ENCODE data around the gene MDC1.

The MDC1 gene

DNA sequence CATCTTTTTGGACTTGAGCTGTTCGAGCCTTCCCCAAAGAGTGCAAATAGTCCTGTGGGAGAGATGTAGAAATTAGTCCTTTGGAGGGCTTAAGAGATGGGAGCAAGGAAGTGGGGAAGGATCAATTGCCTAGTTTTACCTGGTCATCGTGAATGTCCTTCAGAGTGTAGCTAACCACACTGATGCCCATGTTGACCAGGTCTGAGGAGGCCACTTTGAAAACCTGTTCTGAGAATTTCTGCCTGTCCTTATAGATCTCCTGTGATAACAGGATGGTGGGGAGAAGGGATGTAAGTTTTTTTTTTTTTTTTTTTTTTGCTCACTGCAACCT, 23.4 kb upstream of the MDC1 start:
- no peak overlapping the region for H3K4me3 ChIP-seq (ENCODE audit: control insufficient read depth, low read depth, low read length)
- no peak for DNase-seq (ENCODE audit: low read depth)
- TF ChIP-seq, protein P1, sequence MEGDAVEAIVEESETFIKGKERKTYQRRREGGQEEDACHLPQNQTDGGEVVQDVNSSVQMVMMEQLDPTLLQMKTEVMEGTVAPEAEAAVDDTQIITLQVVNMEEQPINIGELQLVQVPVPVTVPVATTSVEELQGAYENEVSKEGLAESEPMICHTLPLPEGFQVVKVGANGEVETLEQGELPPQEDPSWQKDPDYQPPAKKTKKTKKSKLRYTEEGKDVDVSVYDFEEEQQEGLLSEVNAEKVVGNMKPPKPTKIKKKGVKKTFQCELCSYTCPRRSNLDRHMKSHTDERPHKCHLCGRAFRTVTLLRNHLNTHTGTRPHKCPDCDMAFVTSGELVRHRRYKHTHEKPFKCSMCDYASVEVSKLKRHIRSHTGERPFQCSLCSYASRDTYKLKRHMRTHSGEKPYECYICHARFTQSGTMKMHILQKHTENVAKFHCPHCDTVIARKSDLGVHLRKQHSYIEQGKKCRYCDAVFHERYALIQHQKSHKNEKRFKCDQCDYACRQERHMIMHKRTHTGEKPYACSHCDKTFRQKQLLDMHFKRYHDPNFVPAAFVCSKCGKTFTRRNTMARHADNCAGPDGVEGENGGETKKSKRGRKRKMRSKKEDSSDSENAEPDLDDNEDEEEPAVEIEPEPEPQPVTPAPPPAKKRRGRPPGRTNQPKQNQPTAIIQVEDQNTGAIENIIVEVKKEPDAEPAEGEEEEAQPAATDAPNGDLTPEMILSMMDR (conservative IDR thresholded peaks at IDR 0.05; ENCODE audit: control insufficient read depth, insufficient read depth, low read depth, low read length), result no peak

DNA sequence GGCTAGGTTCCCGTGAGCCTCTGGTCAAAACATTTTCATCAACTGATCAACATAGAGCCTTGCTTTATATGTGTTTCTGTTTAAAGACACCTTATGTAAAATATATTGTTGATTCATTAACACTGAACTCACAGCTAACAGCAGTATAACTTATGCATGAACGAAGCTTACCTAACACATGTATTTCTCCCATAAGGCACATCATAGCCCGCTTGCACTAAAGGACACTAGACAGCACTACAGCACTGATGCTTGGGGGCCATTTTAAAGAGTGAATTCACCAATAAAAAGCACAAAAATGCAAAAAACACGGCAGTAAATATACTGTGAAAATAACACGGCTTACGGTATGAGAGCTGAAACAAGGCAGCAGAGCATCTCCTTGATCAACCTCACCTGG, 21.5 kb upstream of the MDC1 start:
- H3K4me3 ChIP-seq (ENCODE audit: control insufficient read depth, low read depth, low read length), result no peak overlapping the region
- DNase-seq (ENCODE audit: low read depth), result no peak
- TF ChIP-seq, protein P1 (conservative IDR thresholded peaks at IDR 0.05; ENCODE audit: control insufficient read depth, insufficient read depth, low read depth, low read length), result no peak

DNA sequence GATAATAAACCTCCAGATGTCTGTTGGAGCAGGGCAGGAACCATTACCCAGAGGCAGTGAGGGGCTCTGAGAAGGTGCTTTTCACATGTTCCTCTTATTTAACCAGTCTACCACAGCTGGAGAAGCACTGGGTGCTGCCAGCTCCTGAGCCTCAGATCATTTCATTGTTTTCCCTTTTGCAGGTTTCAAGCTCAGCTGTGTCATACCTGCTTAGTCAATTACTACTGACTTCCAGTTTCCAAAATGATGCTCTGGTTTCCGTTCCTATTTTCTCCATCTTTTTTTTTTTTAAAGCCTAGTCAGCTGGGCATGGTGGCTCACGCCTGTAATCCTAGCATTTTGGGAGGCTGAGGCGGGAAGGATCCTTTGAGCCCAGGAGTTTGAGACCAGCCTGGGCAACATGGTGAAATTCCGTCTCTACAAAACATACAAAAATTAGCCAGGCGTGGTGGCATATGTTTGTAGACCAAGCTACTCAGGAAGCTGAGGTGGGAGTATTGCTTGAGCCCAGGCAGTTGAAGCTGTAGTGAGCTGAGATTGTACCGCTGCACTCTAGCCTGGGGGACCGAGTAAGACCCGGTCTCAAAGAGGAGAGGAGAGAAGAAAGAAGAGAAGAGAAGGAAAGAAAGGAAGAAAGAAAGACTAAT, 18.7 kb upstream of the MDC1 start:
- no peak overlapping the region for H3K4me3 ChIP-seq (ENCODE audit: control insufficient read depth, low read depth, low read length)
- DNase-seq (ENCODE audit: low read depth), result no peak
- TF ChIP-seq, protein P1 (conservative IDR thresholded peaks at IDR 0.05; ENCODE audit: control insufficient read depth, insufficient read depth, low read depth, low read length), result no peak

DNA sequence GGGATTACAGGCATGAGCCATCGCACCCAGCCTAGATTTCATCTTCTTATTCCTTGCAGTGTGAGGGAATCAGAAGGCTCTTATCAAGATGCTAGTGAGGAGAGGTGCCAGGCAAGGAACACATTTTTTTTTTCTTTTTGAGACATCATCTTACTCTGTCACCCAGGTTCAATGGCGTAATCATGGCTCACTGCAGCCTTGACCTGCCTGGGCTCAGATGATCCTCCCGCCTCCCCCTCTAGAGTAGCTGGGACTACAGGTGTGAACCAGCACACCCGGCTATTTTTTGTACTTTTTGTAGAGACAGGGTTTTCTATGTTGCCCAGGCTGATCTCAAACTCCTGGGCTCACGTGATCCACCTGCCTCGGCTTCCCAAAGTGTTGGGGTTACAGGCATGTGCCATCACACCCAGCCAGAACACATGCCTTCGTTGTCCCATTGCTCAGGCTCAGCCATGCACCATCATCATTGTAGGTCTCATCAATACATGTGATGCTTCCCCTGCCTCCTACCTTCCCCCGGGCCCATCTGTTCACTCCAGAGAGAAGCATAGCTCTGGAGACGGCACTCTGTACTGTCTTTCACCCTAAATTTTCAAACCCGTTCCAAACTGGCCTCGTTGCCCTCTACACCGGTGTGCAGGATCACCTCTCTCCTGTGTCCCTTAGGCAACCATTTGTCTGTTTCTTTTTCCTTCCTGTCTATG, 15.3 kb upstream of the MDC1 start:
- TF ChIP-seq, protein P1 (conservative IDR thresholded peaks at IDR 0.05; ENCODE audit: control insufficient read depth, insufficient read depth, low read depth, low read length), result no peak
- H3K4me3 ChIP-seq (ENCODE audit: control insufficient read depth, low read depth, low read length), result no peak overlapping the region
- no peak for DNase-seq (ENCODE audit: low read depth)

DNA sequence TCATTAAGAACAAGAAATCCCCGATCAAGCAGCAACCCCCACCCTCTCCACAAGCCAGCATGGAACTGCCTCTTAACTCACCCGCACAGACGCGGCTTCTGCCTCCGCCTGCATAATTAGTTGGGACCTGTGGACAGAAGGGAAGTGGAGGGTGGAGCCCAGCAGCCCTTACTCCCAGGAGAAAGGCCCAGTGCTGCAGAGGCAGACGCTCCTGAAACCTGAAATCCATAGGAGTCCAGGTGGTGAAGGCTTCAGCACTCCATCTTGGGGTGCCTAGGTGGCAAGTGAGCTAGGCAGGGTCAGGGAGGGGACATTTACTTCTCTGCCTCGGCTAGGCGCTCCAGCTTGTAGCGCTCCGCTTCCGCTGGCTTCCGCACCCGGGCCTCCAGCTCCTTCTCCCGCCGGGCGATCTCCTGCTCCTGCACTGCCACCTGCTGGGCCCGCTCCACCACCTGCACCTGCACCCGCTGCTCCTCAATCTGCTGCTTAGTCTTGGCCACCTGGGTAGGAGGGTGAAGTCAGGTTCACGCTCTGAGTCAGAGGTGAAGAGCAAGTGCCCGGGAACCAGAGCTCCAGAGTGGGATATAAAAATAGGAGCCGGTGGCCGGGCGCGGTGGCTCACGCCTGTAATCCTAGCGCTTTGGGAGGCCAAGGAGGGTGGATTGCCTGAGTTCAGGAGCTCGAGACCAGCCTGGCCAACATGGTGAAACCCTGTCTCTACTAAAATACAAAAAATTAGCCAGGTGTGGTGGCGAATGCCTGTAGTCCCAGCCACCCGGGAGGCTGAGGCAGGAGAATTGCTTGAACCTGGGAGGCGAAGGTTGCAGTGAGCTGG, 13.7 kb upstream of the MDC1 start:
- no peak overlapping the region for H3K4me3 ChIP-seq (ENCODE audit: control insufficient read depth, low read depth, low read length)
- peak; percentile 41 for DNase-seq (ENCODE audit: low read depth)
- TF ChIP-seq, protein P1 (conservative IDR thresholded peaks at IDR 0.05; ENCODE audit: control insufficient read depth, insufficient read depth, low read depth, low read length), result peak; percentile 26

DNA sequence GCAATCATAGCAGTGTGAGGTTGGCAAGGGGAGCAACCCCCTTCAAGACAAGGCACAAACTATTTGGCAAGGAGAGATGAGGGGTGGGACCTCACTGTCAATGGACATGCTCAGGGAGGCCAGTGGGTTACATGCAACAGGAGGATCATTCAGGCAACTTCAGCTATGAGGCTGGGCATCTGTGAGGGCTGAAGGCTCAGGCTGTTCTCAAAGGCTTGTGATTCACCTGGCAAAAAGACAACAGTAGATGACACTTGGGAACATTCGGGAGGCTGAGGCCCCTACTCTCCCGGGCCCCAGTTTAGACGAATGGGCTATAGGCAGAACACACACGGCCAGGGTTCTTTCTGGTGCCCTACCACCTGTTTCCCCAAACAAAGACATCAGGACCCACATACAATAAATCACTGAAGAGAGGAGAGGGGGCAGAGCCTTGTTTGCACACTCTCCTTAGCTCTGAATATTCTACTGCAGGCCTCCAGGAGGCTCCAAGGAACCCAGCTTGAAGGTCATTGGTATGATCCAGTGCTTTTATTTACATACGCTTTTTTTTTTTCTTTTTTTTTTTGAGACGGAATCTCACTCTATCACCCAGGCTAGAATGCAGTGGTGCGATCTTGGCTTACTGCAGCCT, 11.0 kb upstream of the MDC1 start:
- H3K4me3 ChIP-seq (ENCODE audit: control insufficient read depth, low read depth, low read length), result no peak overlapping the region
- peak; percentile 71 for DNase-seq (ENCODE audit: low read depth)
- TF ChIP-seq, protein P1 (conservative IDR thresholded peaks at IDR 0.05; ENCODE audit: control insufficient read depth, insufficient read depth, low read depth, low read length), result peak; percentile 45

Measured in fibroblast of mammary gland (primary cell).